ENCODE results near the gene CABCOCO1. TPM values are rescaled to one million over a fixed set of nuclear protein-coding genes. Genes with fewer than 3 reads are reported as not detected.

Gene CABCOCO1
- total and polyA plus RNA-seq, 2 of the 13 experiments (the other 11 are each of a cell fraction or from before 2014, with no cell fraction given) = not detected

GRCh38 chr10:61810263-61810662 is 147.5 kb downstream of the CABCOCO1 start:
- DNase-seq (ENCODE audit: low spot score) = no peak
- CTCF ChIA-PET (ENCODE audit: low intra/inter-chr PET ratio, low total read pairs) = no interaction called here
- no peak overlapping the region for H3K9ac ChIP-seq (ENCODE audit: insufficient read depth, low read depth, low read length)
- no peak overlapping the region for H3K4me2 ChIP-seq (ENCODE audit: low read depth, low read length)
- H2AFZ ChIP-seq (ENCODE audit: low read length) = no peak overlapping the region
- no TSS peak for BruUV-seq (replicated peaks)
- WGBS (ENCODE audit: low lambda C conversion rate) = 60% methylated on average over 2 of the region's 2 CpGs
- TF ChIP-seq MXD3 (CRISPR knock-in tag; IDR thresholded peaks at IDR 0.05) (no peak), SRY (CRISPR knock-in tag; IDR thresholded peaks at IDR 0.05) (no peak), THAP8 (CRISPR knock-in tag; IDR thresholded peaks at IDR 0.05; ENCODE audit: borderline replicate concordance) (no peak), ZNF274 (CRISPR knock-in tag; IDR thresholded peaks at IDR 0.05) (no peak), ZSCAN5A (CRISPR knock-in tag; IDR thresholded peaks at IDR 0.05; ENCODE audit: borderline replicate concordance) (no peak), SALL2 (CRISPR knock-in tag; IDR thresholded peaks at IDR 0.05) (no peak), ZNF432 (CRISPR knock-in tag; IDR thresholded peaks at IDR 0.05; ENCODE audit: borderline replicate concordance) (no peak), MLLT10 (CRISPR knock-in tag; IDR thresholded peaks at IDR 0.05) (no peak), DR1 (CRISPR knock-in tag; IDR thresholded peaks at IDR 0.05) (no peak), MYPOP (CRISPR knock-in tag; IDR thresholded peaks at IDR 0.05) (no peak), SKI (IDR thresholded peaks at IDR 0.05; ENCODE audit: partially characterized antibody) (no peak), ARNT (IDR thresholded peaks at IDR 0.05) (no peak), ZFP36L2 (CRISPR knock-in tag; IDR thresholded peaks at IDR 0.05) (no peak), NFE2L1 (CRISPR knock-in tag; IDR thresholded peaks at IDR 0.05; ENCODE audit: borderline replicate concordance) (no peak), ZNF282 (IDR thresholded peaks at IDR 0.05; ENCODE audit: partially characterized antibody) (no peak), ZNF207 (IDR thresholded peaks at IDR 0.05; ENCODE audit: borderline replicate concordance) (no peak), FOXA3 (CRISPR knock-in tag; IDR thresholded peaks at IDR 0.05) (no peak), ZNF619 (CRISPR knock-in tag; IDR thresholded peaks at IDR 0.05) (no peak), PREB (CRISPR knock-in tag; IDR thresholded peaks at IDR 0.05) (no peak)
- ATAC-seq = no peak
- no peak overlapping the region for H3K4me3 ChIP-seq (replicated peaks in 1 of 3; ENCODE audit: insufficient read depth in 1 of 3, low read depth in 2 of 3, low read length in 3 of 3)
- POLR2A ChIA-PET = no interaction called here
- in situ Hi-C loops (cut with HindIII; ENCODE audit: extremely low pct_ligation_motif_present, low pct_unique_long_range_greater_than_20kb) (no loop called here), intact Hi-C loops (cut with micrococcal nuclease; ENCODE audit: unreplicated experiment) (no loop called here)
- no peaks in the 10 kb centered on the region for H3K79me2 ChIP-seq (ENCODE audit: insufficient read depth, low read length)
- H3K9me3 ChIP-seq (ENCODE audit: low read length) = no peaks in the 10 kb centered on the region
- no peaks in the 10 kb centered on the region for H4K20me1 ChIP-seq (ENCODE audit: insufficient read depth, low read length)
- no peaks in the 10 kb centered on the region for H3K27me3 ChIP-seq (ENCODE audit: control insufficient read depth in 1 of 2, insufficient read depth in 2 of 2, low read length in 2 of 2)
- FAIRE-seq = no peak
- H3K27ac ChIP-seq (ENCODE audit: extremely low read length, insufficient read depth, low read length) = no peak overlapping the region
- H3K4me1 ChIP-seq (ENCODE audit: insufficient read depth, low read length) = no peaks in the 10 kb centered on the region
- H3K36me3 ChIP-seq (replicated peaks in 1 of 2; ENCODE audit: control insufficient read depth in 1 of 2, insufficient read depth in 2 of 2, low read length in 2 of 2) = no peaks in the 10 kb centered on the region

All from HepG2 (cell line).